Measurements from ENCODE around the gene SLC9B2. TPM values are rescaled to one million over a fixed set of nuclear protein-coding genes. Genes with fewer than 3 reads are reported as not detected.

The SLC9B2 gene
- polyA plus RNA-seq, 3 donors: 6.7 to 9.7 (median 7.8) TPM

GRCh38 chr4:103085555-103086196 lies 9.1 kb upstream of the SLC9B2 start:
- DNase-seq: no peak

- no peak for DNase-seq
Observed at GRCh38 chr4:103079621-103080020, 3.1 kb upstream of the SLC9B2 start.

- peak; percentile 55 for DNase-seq
Observed at GRCh38 chr4:103075894-103076746, 441 bp downstream of the SLC9B2 start.

GRCh38 chr4:103075435-103075893 lies 1.1 kb downstream of the SLC9B2 start:
- peak; percentile 12 for DNase-seq

- DNase-seq: no peak
Observed at GRCh38 chr4:103074744-103075434, 1.7 kb downstream of the SLC9B2 start.

- no peak for DNase-seq
Observed at GRCh38 chr4:103073792-103074438, 2.6 kb downstream of the SLC9B2 start.

GRCh38 chr4:103067841-103068547 lies 8.6 kb downstream of the SLC9B2 start:
- DNase-seq: no peak

- DNase-seq: no peak
Observed at GRCh38 chr4:103060453-103061148, 16.0 kb downstream of the SLC9B2 start.

- DNase-seq: no peak
Observed at GRCh38 chr4:103054030-103054429, 22.5 kb downstream of the SLC9B2 start.

GRCh38 chr4:103052779-103053178 lies 23.8 kb downstream of the SLC9B2 start:
- DNase-seq: no peak

- no peak for DNase-seq
Observed at GRCh38 chr4:103052145-103052544, 24.4 kb downstream of the SLC9B2 start.

- DNase-seq: no peak
Observed at GRCh38 chr4:103050736-103051436, 25.7 kb downstream of the SLC9B2 start.

GRCh38 chr4:103046416-103047290 lies 29.9 kb downstream of the SLC9B2 start:
- DNase-seq: peak; percentile 28

GRCh38 chr4:103044183-103044582 lies 32.4 kb downstream of the SLC9B2 start:
- no peak for DNase-seq

GRCh38 chr4:103036169-103036568 lies 40.4 kb downstream of the SLC9B2 start:
- no peak for DNase-seq

GRCh38 chr4:103032574-103032973 lies 44.0 kb downstream of the SLC9B2 start:
- no peak for DNase-seq

GRCh38 chr4:103030791-103031190 lies 45.8 kb downstream of the SLC9B2 start:
- DNase-seq: no peak

- DNase-seq: no peak
Observed at GRCh38 chr4:103029300-103029699, 47.3 kb downstream of the SLC9B2 start.

- no peak for DNase-seq
Observed at GRCh38 chr4:103026868-103027267, 49.7 kb downstream of the SLC9B2 start.
